K562 (cell line): ENCODE results near the gene ARHGAP35. TPM values are rescaled to one million over a fixed set of nuclear protein-coding genes. Genes with fewer than 3 reads are reported as not detected.

Source experiments
- ETV1 ChIP-seq: fragments of 450-650 bp; conservative IDR thresholded peaks from 2 replicates; pipeline ENCODE4 v1.6.1; 2016; ENCODE audit warnings: missing genetic modification characterization, control low read depth, low read depth, missing compliant biosample characterization
- FOXA1 ChIP-seq: fragments of 450-650 bp; IDR thresholded peaks from 2 replicates; pipeline ENCODE4 v1.6.1; 2016; ENCODE audit warnings: mild to moderate bottlenecking, borderline replicate concordance
- FOXM1 ChIP-seq, 2 experiments: fragments of 450-650 bp in 1 of 2; sonication (generic) in 1 of 2; formaldehyde crosslinking in 1 of 2; IDR thresholded peaks; 2 replicates each; pipeline versions ENCODE4 v1.6.1 to v1.9.0; 2017 to 2022; ENCODE audit warnings: low read depth in 2 of 2, mild to moderate bottlenecking in 2 of 2, missing genetic modification reagents in 1 of 2, moderate library complexity in 1 of 2
- PCBP1 ChIP-seq: fragments of 200-400 bp; formaldehyde crosslinking; IDR thresholded peaks from 2 replicates; pipeline ENCODE4 v1.6.1; 2018; ENCODE audit warnings: mild to moderate bottlenecking, low read depth, low read length; ENCODE audit not compliant: poor library complexity, severe bottlenecking
- SMAD1 ChIP-seq: fragments of 150-350 bp; IDR thresholded peaks from 2 replicates; pipeline ENCODE4 v1.6.1; 2014; ENCODE audit warnings: low read length, low read depth; ENCODE audit not compliant: partially characterized antibody
- ZNF274 ChIP-seq: IDR thresholded peaks from 2 replicates; pipeline ENCODE4 v1.6.1; 2011; ENCODE audit warnings: low read depth, mild to moderate bottlenecking, low read length, moderate library complexity, borderline replicate concordance
- polyA plus RNA-seq, 8 experiments: library from polyadenylated mRNA; depleted of rRNA in 4 of 8; stranded (reverse) in 5 of 8; unstranded in 3 of 8; fragments of >200 nt; fragmentation: Nextera tagmentation in 2 of 8; fragmentation: Illumina TruSeq in 1 of 8; extraction: Ambion mirVana in 2 of 8; extraction: Trizol in 1 of 8; gene quantifications; 2 replicates each; pipeline versions ENCODE4 v1.2.1 to v1.2.3, GENCODE V29; 2011 to 2014; ENCODE audit warnings: inconsistent platforms in 1 of 8, missing spikeins in 1 of 8
- total RNA-seq, 7 experiments: library from RNA; depleted of rRNA in 6 of 7; stranded (reverse); fragments of >200 nt in 6 of 7; fragmentation: Illumina TruSeq in 2 of 7; extraction: Trizol in 2 of 7; gene quantifications; 2 replicates each; pipeline versions ENCODE4 v1.2.1 to v1.2.3, GENCODE V29; 2011 to 2021; ENCODE audit warnings: low replicate concordance in 1 of 7
- TF ChIP-seq, protein P1 (sequence below): fragments of 250-450 bp; sonication (Bioruptor Pico); IDR thresholded peaks from 2 replicates; pipeline ENCODE4 v1.5.0; 2020; ENCODE audit warnings: mild to moderate bottlenecking
- TF ChIP-seq, protein P2 (sequence below): fragments of 450-650 bp; IDR thresholded peaks from 2 replicates; pipeline ENCODE4 v1.7.1; 2018; ENCODE audit warnings: mild to moderate bottlenecking, low read depth; ENCODE audit not compliant: partially characterized antibody
- TF ChIP-seq, protein P3 (sequence below), 2 experiments: fragments of 450-650 bp in 1 of 2; sonication (generic) in 1 of 2; formaldehyde crosslinking in 1 of 2; IDR thresholded peaks in 1 of 2; conservative IDR thresholded peaks in 1 of 2; 2 replicates each; pipeline versions ENCODE4 v1.6.1 to v1.8.1; 2016 to 2023; ENCODE audit warnings: mild to moderate bottlenecking in 2 of 2, moderate library complexity in 2 of 2, inconsistent platforms in 1 of 2, missing genetic modification reagents in 1 of 2
- TF ChIP-seq, protein P4 (sequence below): fragments of 250-450 bp; sonication (Bioruptor Pico); IDR thresholded peaks from 2 replicates; pipeline ENCODE4 v1.5.0; 2021; ENCODE audit warnings: mild to moderate bottlenecking, moderate library complexity
- TF ChIP-seq, protein P5 (sequence below): sonication (generic); formaldehyde crosslinking; IDR thresholded peaks from 2 replicates; pipeline ENCODE4 v1.9.0; 2022; ENCODE audit warnings: mild to moderate bottlenecking, missing genetic modification reagents

The ARHGAP35 gene
- total and polyA plus RNA-seq, 9 of the 15 experiments (the other 6 are each of a cell fraction or from before 2014, with no cell fraction given), result 0.27 to 26.4 (median 10.2) TPM

DNA sequence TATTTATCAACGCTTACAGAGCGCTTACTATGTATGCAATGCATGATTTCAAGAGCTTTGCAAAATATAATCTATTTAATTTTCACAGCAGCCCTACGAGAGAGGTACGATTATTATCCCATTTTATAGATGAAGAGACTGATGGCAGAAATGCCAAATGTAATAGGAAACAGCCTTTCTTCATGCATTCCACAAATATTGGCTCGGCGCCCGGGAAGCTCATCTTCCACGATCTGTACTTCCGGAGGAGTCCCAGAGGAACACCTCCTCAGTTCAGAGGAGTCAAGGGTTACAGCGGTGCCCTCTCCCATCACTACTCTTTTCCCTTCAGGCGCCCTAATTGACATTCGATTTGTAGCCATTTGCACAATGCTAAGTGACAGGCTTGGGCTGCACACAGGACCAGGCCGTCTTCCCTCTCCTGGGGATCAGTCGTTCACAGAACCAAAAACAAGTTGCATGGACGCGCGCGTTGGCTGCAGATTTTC lies 1.1 kb upstream of the ARHGAP35 start (continued):
- TF ChIP-seq, protein P1, sequence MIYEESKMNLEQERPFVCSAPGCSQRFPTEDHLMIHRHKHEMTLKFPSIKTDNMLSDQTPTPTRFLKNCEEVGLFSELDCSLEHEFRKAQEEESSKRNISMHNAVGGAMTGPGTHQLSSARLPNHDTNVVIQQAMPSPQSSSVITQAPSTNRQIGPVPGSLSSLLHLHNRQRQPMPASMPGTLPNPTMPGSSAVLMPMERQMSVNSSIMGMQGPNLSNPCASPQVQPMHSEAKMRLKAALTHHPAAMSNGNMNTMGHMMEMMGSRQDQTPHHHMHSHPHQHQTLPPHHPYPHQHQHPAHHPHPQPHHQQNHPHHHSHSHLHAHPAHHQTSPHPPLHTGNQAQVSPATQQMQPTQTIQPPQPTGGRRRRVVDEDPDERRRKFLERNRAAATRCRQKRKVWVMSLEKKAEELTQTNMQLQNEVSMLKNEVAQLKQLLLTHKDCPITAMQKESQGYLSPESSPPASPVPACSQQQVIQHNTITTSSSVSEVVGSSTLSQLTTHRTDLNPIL (CRISPR knock-in tag), result no peak
- TF ChIP-seq ETV1 (tag) (peak; percentile 89), SMAD1 (peak; percentile 20), FOXM1 (IDR thresholded peaks at IDR 0.05; ENCODE audit: low read depth) (0 out of 2 replicates have a peak, but pooled peaks have one; percentile 21), FOXM1 (CRISPR knock-in tag; IDR thresholded peaks at IDR 0.05; ENCODE audit: low read depth) (no peak), ZNF274 (no peak), FOXA1 (no peak), PCBP1 (peak; percentile 4)
- TF ChIP-seq, protein P2, sequence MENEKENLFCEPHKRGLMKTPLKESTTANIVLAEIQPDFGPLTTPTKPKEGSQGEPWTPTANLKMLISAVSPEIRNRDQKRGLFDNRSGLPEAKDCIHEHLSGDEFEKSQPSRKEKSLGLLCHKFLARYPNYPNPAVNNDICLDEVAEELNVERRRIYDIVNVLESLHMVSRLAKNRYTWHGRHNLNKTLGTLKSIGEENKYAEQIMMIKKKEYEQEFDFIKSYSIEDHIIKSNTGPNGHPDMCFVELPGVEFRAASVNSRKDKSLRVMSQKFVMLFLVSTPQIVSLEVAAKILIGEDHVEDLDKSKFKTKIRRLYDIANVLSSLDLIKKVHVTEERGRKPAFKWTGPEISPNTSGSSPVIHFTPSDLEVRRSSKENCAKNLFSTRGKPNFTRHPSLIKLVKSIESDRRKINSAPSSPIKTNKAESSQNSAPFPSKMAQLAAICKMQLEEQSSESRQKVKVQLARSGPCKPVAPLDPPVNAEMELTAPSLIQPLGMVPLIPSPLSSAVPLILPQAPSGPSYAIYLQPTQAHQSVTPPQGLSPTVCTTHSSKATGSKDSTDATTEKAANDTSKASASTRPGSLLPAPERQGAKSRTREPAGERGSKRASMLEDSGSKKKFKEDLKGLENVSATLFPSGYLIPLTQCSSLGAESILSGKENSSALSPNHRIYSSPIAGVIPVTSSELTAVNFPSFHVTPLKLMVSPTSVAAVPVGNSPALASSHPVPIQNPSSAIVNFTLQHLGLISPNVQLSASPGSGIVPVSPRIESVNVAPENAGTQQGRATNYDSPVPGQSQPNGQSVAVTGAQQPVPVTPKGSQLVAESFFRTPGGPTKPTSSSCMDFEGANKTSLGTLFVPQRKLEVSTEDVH, result no peak
- TF ChIP-seq, protein P3, sequence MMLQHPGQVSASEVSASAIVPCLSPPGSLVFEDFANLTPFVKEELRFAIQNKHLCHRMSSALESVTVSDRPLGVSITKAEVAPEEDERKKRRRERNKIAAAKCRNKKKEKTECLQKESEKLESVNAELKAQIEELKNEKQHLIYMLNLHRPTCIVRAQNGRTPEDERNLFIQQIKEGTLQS (IDR thresholded peaks at IDR 0.05), result no peak
- TF ChIP-seq, protein P3 (CRISPR knock-in tag; conservative IDR thresholded peaks at IDR 0.05), result 0 out of 2 replicates have a peak, but pooled peaks have one; percentile 39
- TF ChIP-seq, protein P4, sequence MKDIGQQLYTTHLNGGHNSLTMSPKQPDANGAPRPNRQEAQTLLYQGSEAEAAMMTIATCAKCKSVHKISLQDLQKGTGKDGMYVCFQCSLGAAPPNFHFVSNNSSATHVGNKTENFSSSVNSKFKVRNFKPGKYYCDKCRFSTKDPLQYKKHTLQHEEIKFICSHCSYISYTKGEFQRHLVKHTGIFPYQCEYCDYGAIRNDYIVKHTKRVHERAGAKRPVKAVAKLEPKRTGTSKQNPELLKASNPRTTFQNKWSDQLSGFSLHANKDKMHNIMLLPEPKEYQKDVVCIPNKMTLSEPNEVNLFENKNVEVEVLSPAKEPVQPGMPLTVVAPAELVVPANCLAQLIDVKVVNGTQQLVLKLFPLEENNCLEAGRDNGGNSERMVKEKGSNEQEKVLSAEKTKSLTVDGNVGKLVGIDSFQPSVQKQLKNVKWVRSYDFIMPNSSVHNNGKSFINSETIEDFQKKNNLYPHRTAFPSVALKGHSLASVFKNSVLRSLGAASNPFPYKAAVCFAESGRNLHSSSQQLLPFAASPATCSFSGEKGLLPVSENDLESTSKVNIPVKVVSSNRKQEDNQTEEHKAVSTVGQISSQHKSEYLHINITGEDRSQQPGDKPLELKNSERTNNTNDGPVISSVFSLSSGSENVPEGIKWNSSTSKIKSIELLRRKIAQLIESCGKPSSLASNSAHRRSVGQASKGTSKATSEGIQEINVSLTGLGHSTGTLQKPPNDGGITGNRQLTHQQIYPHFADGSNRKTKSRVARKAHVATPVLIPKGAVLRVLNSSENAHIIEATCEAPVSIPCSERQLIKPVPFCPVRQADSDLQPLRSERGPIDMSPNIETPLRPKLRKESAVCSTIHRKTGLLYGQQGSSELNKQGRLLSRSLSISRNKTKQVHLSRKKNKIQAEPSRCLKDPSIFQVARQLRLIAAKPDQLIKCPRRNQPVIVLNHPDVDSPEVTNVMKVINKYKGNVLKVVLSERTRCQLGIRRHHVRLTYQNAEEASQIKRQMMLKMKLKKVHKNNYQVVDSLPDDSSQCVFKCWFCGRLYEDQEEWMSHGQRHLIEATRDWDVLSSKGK (CRISPR knock-in tag), result no peak
- TF ChIP-seq, protein P5, sequence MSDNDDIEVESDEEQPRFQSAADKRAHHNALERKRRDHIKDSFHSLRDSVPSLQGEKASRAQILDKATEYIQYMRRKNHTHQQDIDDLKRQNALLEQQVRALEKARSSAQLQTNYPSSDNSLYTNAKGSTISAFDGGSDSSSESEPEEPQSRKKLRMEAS (CRISPR knock-in tag), result no peak
